ENCODE data around the gene SREBF2.

- no peak for TF ChIP-seq CTCF (IDR thresholded peaks at IDR 0.05; ENCODE audit: extremely low read depth in 1 of 2, insufficient read depth in 1 of 2, low read depth in 1 of 2, low read length in 2 of 2)
- no peak for TF ChIP-seq POLR2A (IDR thresholded peaks at IDR 0.05; ENCODE audit: low read depth, low read length)
- no peak for TF ChIP-seq EZH2 (IDR thresholded peaks at IDR 0.05; ENCODE audit: borderline replicate concordance, low read depth, low read length, severe bottlenecking)
Measured at GRCh38 chr22:41916745-41917358, 83.9 kb downstream of the SREBF2 start.

All from endothelial cell of umbilical vein (primary cell).